ENCODE measurements around the gene ACOT4.
A peak's percentile ranks its signal among the peaks of the same experiment; 100 is the strongest.
"Not testable (repeated sequence)": the region's sequence is repeated elsewhere in the genome, so short reads cannot be mapped to it uniquely, and the experiment has no call there.

Gene ACOT4

DNA sequence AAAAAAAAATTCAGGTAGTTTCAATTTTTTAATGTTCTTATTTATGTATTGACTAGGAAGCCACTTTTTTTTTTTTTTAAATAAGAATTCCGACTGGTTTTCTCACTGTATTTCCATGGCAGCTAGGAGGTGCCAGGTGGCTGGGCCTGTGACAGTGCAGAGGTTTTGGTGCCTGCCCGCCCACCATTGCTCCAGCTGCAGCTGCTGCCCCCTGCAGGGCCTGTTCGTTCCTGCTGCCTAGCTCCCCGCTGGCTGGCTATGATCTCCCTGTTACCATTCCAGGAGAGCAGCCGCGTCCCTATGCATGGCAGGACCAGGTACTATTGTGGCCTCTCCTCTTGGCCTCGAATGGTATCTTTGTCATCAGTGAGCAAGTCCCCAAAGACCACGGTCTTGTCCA lies 20.8 kb upstream of the ACOT4 start:
- H3K79me2 ChIP-seq: peaks cover 11% of the 10 kb centered on the region
- not testable (repeated sequence) for H3K4me3 ChIP-seq (ENCODE audit: low read depth, low read length); H3K27ac ChIP-seq; H3K4me2 ChIP-seq (ENCODE audit: low read length); H3K36me3 ChIP-seq (ENCODE audit: control insufficient read depth, insufficient read depth, low read length); H3K9me3 ChIP-seq (ENCODE audit: control insufficient read depth, low read length); H3K9ac ChIP-seq; H3K27me3 ChIP-seq (ENCODE audit: control insufficient read depth, insufficient read depth, low read length)
- peaks cover 13% of the 10 kb centered on the region for H3K4me1 ChIP-seq
- peak overlapping the region; percentile 34 for H2AFZ ChIP-seq
- TF ChIP-seq, protein P1, sequence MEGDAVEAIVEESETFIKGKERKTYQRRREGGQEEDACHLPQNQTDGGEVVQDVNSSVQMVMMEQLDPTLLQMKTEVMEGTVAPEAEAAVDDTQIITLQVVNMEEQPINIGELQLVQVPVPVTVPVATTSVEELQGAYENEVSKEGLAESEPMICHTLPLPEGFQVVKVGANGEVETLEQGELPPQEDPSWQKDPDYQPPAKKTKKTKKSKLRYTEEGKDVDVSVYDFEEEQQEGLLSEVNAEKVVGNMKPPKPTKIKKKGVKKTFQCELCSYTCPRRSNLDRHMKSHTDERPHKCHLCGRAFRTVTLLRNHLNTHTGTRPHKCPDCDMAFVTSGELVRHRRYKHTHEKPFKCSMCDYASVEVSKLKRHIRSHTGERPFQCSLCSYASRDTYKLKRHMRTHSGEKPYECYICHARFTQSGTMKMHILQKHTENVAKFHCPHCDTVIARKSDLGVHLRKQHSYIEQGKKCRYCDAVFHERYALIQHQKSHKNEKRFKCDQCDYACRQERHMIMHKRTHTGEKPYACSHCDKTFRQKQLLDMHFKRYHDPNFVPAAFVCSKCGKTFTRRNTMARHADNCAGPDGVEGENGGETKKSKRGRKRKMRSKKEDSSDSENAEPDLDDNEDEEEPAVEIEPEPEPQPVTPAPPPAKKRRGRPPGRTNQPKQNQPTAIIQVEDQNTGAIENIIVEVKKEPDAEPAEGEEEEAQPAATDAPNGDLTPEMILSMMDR (IDR thresholded peaks at IDR 0.05): peak; percentile 80

DNA sequence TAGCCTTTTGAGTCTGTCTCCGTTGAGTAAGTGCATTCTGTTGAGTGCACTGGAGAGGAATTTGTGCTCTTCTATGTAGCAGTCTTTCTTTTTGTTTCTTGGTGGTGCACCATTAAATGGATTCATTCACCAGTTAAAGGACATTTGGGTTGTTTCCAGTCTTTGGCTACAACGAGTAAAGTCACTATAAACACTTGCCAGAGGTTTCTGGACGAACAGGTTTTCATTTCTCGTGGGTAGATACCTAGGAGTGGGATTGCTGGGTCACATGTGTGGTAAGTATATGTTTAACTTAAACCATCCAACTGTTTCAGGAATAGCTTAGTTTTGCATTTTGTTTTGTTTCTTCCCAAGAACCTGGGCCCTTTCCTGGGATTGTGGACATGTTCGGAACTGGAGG lies 18.6 kb upstream of the ACOT4 start:
- not testable (repeated sequence) for H3K36me3 ChIP-seq (ENCODE audit: control insufficient read depth, insufficient read depth, low read length)

DNA sequence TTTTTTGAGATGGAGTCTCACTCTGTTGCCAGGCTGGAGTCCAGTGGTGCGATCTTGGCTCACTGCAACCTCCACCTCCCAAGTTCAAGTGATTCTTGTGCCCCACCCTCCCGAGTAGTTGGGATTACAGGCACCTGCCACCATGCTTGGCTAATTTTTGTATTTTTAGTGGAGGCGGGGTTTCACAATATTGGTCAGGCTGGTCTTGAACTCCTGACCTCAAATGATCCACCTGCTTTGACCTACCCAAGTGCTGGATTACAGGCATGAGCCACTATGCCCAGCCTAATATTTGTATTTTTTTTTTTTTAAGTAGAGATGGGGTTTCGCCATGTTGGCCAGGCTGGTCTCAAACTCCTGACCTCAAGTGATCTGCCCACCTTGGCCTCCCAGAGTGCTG lies 17.9 kb upstream of the ACOT4 start:
- not testable (repeated sequence) for H3K4me1 ChIP-seq; H3K36me3 ChIP-seq (ENCODE audit: control insufficient read depth, insufficient read depth, low read length); H3K27ac ChIP-seq; H2AFZ ChIP-seq; H3K79me2 ChIP-seq; H3K9me3 ChIP-seq (ENCODE audit: control insufficient read depth, low read length); H3K9ac ChIP-seq; H3K4me3 ChIP-seq (ENCODE audit: low read depth, low read length); H3K27me3 ChIP-seq (ENCODE audit: control insufficient read depth, insufficient read depth, low read length); H3K4me2 ChIP-seq (ENCODE audit: low read length)

More for the DNA sequence above, 18.6 kb upstream of the ACOT4 start:
- not testable (repeated sequence) for H3K9me3 ChIP-seq (ENCODE audit: control insufficient read depth, low read length); H3K4me1 ChIP-seq; H3K79me2 ChIP-seq; H3K4me2 ChIP-seq (ENCODE audit: low read length); H2AFZ ChIP-seq; H3K27me3 ChIP-seq (ENCODE audit: control insufficient read depth, insufficient read depth, low read length); H3K27ac ChIP-seq; H3K9ac ChIP-seq; H3K4me3 ChIP-seq (ENCODE audit: low read depth, low read length)

DNA sequence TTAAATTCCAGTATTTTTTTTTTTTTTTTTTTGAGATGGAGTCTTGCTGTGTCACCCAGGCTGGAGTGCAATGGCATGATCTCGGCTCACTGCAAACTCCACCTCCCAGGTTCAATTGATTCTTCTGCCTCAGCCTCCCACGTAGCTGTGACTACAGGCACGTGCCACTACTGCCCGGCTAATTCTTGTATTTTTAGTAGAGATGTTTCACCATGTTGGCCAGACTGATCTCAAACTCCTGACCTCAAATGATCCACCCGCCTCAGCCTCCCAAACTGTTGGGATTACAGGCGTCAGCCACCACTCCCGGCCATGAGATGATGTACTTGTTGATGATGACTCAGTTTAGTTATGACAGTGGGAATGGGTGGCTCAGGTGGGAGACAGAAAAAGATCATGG lies 17.4 kb upstream of the ACOT4 start:
- not testable (repeated sequence) for H3K27me3 ChIP-seq (ENCODE audit: control insufficient read depth, insufficient read depth, low read length); H3K4me2 ChIP-seq (ENCODE audit: low read length); H3K36me3 ChIP-seq (ENCODE audit: control insufficient read depth, insufficient read depth, low read length); H3K79me2 ChIP-seq; H3K9ac ChIP-seq; H3K9me3 ChIP-seq (ENCODE audit: control insufficient read depth, low read length); H3K27ac ChIP-seq; H3K4me3 ChIP-seq (ENCODE audit: low read depth, low read length); H2AFZ ChIP-seq; H3K4me1 ChIP-seq

DNA sequence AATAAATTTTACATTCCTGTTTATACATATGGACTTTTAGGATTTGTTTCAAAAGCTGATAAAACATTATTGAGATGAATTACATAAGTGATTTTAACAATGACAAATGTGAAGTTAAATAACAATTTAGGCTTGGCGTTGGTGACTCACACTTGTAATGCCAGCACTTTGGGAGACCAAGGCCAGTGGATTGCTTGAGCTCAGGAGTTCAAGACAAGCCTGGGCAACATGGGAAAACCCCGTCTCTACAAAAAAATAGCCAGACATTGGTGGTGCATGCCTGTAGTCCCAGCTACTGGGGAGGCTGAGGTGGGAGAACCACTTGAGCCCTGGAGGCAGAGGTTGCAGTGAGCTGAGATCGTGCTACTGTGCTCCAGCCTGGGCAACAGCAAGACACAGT lies 15.3 kb upstream of the ACOT4 start:
- Histone ChIP-seq H3K36me3 (ENCODE audit: control insufficient read depth, insufficient read depth, low read length) (no peaks in the 10 kb centered on the region), H3K79me2 (no peaks in the 10 kb centered on the region), H3K4me2 (ENCODE audit: low read length) (no peak overlapping the region), H2AFZ (no peak overlapping the region), H3K27ac (no peak overlapping the region), H3K27me3 (ENCODE audit: control insufficient read depth, insufficient read depth, low read length) (no peaks in the 10 kb centered on the region), H3K4me3 (ENCODE audit: low read depth, low read length) (no peak overlapping the region), H3K9ac (no peak overlapping the region), H3K9me3 (ENCODE audit: control insufficient read depth, low read length) (no peaks in the 10 kb centered on the region), H3K4me1 (no peaks in the 10 kb centered on the region)
- TF ChIP-seq, protein P1 (IDR thresholded peaks at IDR 0.05): no peak

DNA sequence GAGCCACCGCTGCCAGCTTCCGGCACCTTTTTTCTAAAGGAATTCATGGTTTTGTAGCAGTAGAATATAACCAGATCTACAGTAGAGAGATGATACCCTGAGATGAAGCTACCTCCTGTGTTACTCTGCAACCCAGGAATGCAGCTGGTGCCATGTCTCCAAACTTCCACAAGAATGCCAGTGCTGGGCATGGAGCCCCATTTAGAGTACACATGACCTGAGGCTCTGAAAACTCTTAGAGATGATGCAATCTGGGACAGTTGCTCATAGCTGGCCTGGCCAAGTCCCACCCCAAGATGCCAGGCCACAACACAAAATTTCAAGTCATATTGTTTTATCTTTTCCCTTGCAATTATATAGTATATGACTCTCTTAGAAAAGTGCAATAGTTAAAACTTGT lies 14.5 kb upstream of the ACOT4 start:
- not testable (repeated sequence) for H3K79me2 ChIP-seq; H3K4me3 ChIP-seq (ENCODE audit: low read depth, low read length); H3K9ac ChIP-seq; H3K4me1 ChIP-seq; H3K36me3 ChIP-seq (ENCODE audit: control insufficient read depth, insufficient read depth, low read length); H3K27me3 ChIP-seq (ENCODE audit: control insufficient read depth, insufficient read depth, low read length); H3K9me3 ChIP-seq (ENCODE audit: control insufficient read depth, low read length); H3K27ac ChIP-seq; H2AFZ ChIP-seq; H3K4me2 ChIP-seq (ENCODE audit: low read length)

DNA sequence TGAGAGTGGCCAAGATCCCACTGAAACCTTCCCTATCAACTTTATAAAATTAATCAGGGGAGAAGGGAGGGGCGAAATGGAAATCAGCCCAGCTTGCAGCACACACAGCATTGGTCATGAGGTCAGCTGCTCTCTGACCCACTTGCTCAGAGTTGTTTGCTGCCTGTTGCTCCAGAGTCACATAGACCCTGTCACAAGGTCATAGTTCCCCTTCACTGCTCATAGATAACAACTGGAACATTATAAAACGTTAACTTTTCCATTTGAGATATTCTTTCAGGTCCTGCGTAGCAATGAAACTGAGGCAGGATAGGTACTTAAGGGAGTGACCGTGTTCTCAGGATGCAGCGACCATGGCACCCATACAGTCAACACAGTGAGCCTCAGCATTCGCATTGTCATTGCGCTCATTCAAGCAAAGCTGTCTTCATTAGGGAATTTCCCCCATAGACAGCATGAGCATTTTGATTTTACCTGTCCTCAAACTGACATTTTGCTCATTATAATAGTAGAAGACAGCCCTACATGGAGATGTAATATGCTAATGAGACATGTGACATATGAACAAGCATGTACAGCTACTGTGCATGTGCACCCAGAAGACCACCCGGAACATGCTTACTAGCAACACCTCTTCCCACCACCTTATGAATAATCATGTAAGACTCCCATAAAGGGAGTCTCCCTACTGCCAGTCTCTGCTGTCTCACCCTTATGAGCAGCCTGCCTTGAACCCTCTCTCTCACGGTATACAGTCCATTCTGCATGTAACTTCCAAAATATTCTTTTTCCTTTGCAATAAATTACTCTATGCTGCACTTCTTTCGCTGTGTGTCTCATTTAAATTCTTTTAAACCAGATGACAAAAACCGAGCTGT lies 9.3 kb upstream of the ACOT4 start:
- not testable (repeated sequence) for H3K36me3 ChIP-seq (ENCODE audit: control insufficient read depth, insufficient read depth, low read length); H3K4me3 ChIP-seq (ENCODE audit: low read depth, low read length); H3K9ac ChIP-seq; H3K4me2 ChIP-seq (ENCODE audit: low read length); H3K9me3 ChIP-seq (ENCODE audit: control insufficient read depth, low read length); H3K4me1 ChIP-seq; H2AFZ ChIP-seq; H3K27me3 ChIP-seq (ENCODE audit: control insufficient read depth, insufficient read depth, low read length); H3K79me2 ChIP-seq; H3K27ac ChIP-seq

Measured in parathyroid adenoma (tissue), 2 donors.